HG03469 (cell line): Measurements from ENCODE around the gene ATP6V0D1.
"Not testable (repeated sequence)": the region's sequence is repeated elsewhere in the genome, so short reads cannot be mapped to it uniquely, and the experiment has no call there.

Source experiments
- ATAC-seq: cut with Tn5 transposase; IDR thresholded peaks from one replicate; pipeline ENCODE4 v1.9.1; 2021; ENCODE audit warnings: mild to moderate bottlenecking, moderate library complexity, moderate number of reproducible peaks; ENCODE audit not compliant: unreplicated experiment

ATP6V0D1 gene

GRCh38 chr16:67480833-67481560 is at the start of gene ATP6V0D1:
Gene ATP6V0D1 (minus strand): TSS chr16:67481157. CDS start chr16:67481086, 71 bp downstream.
- peak; percentile 77 for ATAC-seq

GRCh38 chr16:67530013-67530939 is 49.3 kb upstream of the ATP6V0D1 start:
- ATAC-seq: no peak

GRCh38 chr16:67529582-67530012 is 48.6 kb upstream of the ATP6V0D1 start:
- no peak for ATAC-seq

GRCh38 chr16:67528870-67529581 is 48.1 kb upstream of the ATP6V0D1 start:
- ATAC-seq: no peak

- no peak for ATAC-seq
Measured at GRCh38 chr16:67528222-67528869, 47.4 kb upstream of the ATP6V0D1 start, which contains the start of gene RIPOR1. Gene RIPOR1 (plus strand): TSS chr16:67528829. CDS start chr16:67538447, 9,618 bp downstream.

- ATAC-seq: no peak
Measured at GRCh38 chr16:67526149-67526791, 45.3 kb upstream of the ATP6V0D1 start.

- ATAC-seq: no peak
Measured at GRCh38 chr16:67525176-67525860, 44.4 kb upstream of the ATP6V0D1 start.

- ATAC-seq: peak; percentile 45
Measured at GRCh38 chr16:67521095-67521804, 40.3 kb upstream of the ATP6V0D1 start.

GRCh38 chr16:67519242-67519641 is 38.3 kb upstream of the ATP6V0D1 start:
- no peak for ATAC-seq

GRCh38 chr16:67518676-67519075 is 37.7 kb upstream of the ATP6V0D1 start:
- no peak for ATAC-seq

GRCh38 chr16:67517661-67518423 is 36.9 kb upstream of the ATP6V0D1 start:
- ATAC-seq: no peak

GRCh38 chr16:67517155-67517445 is 36.1 kb upstream of the ATP6V0D1 start:
- no peak for ATAC-seq

- no peak for ATAC-seq
Measured at GRCh38 chr16:67516296-67517154, 35.6 kb upstream of the ATP6V0D1 start.

- no peak for ATAC-seq
Measured at GRCh38 chr16:67514382-67514828, 33.4 kb upstream of the ATP6V0D1 start.

- ATAC-seq: not testable (repeated sequence)
Measured at GRCh38 chr16:67513892-67514291, 32.9 kb upstream of the ATP6V0D1 start.

- ATAC-seq: no peak
Measured at GRCh38 chr16:67509016-67509415, 28.1 kb upstream of the ATP6V0D1 start.

GRCh38 chr16:67506468-67506867 is 25.5 kb upstream of the ATP6V0D1 start:
- ATAC-seq: no peak
